Activated gamma-delta T cell treated with anti-CD3 and anti-CD28 coated beads, Interleukin-2, amount 50 U/mL, for 16 hours (primary cell): ENCODE measurements around the gene APOL3.
A peak's percentile ranks its signal among the peaks of the same experiment; 100 is the strongest.
"Not testable (repeated sequence)": the region's sequence is repeated elsewhere in the genome, so short reads cannot be mapped to it uniquely, and the experiment has no call there.

Experiments used
- DNase-seq: peaks from one replicate; pipeline ENCODE4 v3.0.0-alpha.2; 2020; ENCODE audit warnings: low read depth

The APOL3 gene

GRCh38 chr22:36193171-36193570 lies 32.6 kb upstream of the APOL3 start:
- no peak for DNase-seq

GRCh38 chr22:36192542-36192941 lies 32.0 kb upstream of the APOL3 start:
- DNase-seq: no peak

- DNase-seq: no peak
These were observed 30.7 kb upstream of the APOL3 start for GRCh38 chr22:36191106-36191836.

GRCh38 chr22:36187862-36188261 lies 27.3 kb upstream of the APOL3 start:
- not testable (repeated sequence) for DNase-seq

DNA sequence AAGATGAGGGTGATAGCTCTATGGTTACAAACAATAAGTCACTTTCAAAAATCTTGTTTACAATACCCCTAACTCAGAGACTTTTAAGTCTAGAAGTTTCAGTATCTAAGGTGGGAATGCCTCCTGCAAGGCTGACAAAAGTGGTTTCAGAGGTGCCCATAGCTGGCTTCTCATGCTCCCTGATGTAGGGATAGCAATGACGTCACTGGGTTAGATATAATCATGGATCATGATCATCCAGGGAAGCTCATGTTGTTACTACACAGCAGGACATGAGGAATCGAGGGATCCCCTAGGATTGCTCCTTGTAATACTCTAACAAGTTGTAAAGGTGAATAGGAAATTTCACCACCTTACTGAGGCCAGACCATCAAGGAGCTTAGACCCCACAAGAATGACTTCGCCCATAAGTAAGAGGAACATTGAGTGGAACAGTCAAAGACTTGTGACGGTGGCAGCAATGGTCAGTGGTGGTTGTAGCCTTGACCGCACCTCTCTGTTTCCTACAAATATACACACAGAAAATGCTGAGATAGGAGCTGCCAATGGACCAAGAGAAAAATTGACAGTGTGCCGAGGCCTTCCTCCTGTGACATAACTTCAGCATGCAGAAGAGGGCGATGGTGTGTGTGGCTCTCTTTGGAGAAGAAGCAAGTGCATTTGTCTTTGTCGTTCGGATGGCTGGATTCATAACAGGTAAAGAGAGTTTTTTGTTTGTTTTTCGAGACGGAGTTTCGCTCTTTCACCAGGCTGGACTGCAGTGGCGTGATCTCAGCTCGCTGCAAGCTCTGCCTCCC lies 25.5 kb upstream of the APOL3 start:
- no peak for DNase-seq

GRCh38 chr22:36184433-36185025 lies 24.0 kb upstream of the APOL3 start:
- no peak for DNase-seq

GRCh38 chr22:36183446-36183845 lies 22.9 kb upstream of the APOL3 start:
- no peak for DNase-seq

DNA sequence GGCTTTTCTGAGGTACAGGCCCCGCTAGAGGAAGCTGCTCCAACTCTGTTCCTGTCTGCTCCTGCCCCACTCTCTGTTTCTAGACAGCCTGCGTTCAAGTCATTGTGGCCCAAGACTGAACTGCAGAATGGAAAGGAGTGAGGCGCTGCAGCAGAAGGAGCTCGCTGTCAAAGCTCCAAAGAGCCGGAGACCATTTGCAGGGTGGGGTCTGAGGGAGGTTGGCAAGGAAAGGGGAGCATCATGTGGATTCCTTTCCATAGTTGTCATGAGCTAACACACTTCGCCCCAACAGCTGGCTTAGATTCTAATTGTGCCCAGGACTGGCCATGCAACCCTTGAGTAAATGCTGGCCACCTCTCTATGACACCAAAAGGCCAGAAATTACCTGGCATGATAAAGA lies 22.3 kb upstream of the APOL3 start:
- DNase-seq: no peak

GRCh38 chr22:36182056-36182455 lies 21.5 kb upstream of the APOL3 start:
- no peak for DNase-seq

DNA sequence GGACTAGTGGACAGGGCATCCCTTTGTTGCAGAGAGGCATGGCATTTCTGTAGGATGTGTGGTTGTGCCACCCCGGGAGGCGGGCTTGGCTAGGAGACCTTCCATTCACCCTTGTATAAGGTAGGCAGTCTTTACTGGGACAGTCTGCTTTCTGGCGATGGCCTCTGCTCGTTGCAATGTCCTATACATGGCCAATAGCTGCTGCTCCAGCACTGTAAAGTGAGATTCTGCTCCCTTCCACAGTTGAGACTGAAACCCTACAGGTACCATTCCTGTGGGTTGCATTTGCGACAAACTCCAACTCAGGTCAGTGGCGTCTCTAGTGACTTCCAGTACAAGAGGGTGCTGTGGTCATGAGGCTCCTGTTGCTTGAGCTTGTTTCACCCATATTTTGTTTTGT lies 20.4 kb upstream of the APOL3 start:
- DNase-seq: no peak

DNA sequence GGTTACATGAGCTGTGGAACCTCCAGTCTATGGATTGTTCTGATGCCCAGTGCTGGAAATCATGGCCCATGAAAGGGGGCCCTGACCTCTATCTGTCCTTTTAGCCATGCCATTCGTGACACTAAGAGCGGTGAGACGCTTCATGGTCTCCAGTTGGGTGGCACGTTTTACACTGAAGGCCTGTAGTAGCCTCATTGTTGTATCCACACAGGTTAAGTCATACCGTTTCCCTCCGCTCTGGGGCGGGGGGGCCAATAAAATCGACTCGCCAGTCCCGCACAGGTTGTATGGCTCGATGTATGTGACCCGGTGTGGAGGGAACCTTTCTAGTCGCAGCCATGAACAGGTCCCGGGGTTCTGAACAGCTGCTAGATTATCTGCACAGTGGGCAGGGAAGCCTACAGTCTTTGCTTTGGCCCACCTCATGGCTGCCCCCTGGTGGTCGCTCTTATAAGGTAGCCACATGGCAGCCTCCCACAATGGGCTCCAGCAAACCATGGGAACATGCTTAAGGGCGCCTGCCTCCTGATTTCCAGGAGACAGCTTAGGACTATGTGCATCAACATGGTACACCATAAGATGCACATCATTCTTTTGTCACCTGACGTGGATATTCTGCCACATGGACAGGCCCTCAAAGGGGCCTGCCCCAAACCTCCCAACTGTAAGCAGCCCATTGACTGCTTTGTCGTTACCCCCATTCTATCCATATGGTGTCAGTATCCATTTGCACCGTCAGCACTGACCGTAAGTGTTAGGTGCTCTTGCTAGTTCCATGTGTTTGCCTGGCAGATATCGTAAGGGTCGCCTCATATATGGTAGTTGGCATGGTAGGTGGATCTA lies 19.7 kb upstream of the APOL3 start:
- DNase-seq: peak; percentile 84

DNA sequence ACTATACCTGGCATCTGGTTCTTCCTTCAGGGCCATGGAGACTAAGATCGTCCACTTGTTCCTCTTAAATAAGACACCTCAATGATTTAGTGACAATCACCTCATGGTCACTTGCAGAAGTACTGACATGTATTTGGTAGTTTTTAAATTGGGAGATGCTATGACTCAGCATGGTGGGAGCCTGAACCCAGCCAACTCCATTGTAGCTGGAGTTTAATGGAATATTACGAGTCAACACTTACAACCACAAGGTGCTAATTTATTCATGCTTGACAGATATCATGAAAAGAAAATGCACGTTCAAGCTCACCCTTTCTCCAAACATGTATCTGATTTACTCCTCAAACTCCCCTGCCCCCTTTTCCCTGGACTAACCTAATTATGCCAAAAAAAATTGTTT lies 16.6 kb upstream of the APOL3 start:
- no peak for DNase-seq

GRCh38 chr22:36175892-36176291 lies 15.3 kb upstream of the APOL3 start:
- no peak for DNase-seq

GRCh38 chr22:36171941-36172340 lies 11.4 kb upstream of the APOL3 start:
- DNase-seq: no peak

DNA sequence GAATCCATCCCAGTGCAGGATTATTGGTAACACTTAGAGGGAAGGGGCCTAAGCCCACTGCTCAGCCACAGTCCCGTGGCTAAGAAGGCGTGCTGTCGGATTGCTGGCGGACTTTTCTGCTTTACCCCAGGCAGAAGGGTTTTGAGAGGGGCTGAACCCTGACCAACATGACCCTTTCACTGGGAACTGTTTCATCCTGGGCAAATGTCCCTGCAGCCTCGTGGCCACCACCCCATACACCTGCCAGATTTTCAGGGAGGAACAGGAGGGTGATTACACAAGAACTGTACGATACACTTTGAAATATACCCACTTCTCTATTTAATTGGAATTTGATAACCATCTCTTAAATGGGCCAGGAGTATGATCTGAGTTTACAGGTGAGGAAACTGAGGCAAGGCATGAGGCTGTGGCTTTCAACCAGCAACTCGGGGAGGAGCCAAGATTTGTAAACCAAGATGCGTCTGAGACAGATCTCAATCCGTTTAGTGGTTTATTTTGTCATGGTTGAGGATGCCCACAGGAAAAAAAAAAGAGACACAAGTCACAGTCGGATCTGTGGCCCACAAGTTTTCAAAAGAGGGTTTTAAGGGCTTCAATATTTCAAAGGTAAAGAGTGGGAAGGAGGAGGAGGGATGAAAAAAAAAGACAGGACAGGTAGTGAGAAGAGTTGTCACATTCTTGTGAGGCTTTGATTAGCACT lies 6.1 kb upstream of the APOL3 start:
- no peak for DNase-seq

DNA sequence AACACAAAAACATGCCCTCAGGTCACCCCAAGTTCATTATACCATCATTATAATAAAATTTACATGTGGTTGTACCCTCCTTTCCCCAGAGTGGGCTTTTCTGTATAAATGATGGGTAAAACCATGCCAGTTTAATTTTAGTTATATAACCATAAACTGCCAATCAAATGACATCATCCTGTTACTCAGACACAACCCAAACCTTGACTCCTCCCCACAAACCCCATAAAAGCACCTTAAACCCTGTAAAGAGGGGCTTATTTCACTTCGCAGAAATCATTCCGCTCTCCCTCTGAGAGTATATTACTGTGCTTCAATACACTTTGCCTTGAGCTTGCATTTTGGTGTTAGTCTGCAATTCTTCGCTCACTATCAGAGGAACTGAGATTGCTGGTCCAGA lies 5.5 kb upstream of the APOL3 start:
- no peak for DNase-seq

- DNase-seq: no peak
These were observed 4.6 kb upstream of the APOL3 start for GRCh38 chr22:36165141-36165540.

DNA sequence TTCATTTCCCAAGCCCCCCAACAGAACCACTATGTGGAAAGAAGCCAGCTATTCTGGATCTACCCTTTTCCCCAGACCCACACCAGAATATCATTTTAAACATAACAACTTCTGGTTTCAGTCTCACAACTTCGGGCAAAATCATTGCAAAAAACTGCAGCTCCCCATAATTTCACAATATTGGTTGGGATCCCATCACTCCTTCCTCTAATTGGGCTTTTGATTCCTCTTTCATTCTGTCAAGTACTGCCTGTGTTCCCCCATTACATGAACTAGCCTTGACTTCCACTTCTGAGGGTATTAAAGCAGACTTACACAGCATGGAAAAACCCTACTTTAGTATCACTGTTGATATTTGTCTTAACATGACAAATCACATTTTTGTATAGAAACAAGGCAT lies 4.1 kb upstream of the APOL3 start:
- no peak for DNase-seq

- no peak for DNase-seq
These were observed 2.9 kb upstream of the APOL3 start for GRCh38 chr22:36163497-36163896.

DNA sequence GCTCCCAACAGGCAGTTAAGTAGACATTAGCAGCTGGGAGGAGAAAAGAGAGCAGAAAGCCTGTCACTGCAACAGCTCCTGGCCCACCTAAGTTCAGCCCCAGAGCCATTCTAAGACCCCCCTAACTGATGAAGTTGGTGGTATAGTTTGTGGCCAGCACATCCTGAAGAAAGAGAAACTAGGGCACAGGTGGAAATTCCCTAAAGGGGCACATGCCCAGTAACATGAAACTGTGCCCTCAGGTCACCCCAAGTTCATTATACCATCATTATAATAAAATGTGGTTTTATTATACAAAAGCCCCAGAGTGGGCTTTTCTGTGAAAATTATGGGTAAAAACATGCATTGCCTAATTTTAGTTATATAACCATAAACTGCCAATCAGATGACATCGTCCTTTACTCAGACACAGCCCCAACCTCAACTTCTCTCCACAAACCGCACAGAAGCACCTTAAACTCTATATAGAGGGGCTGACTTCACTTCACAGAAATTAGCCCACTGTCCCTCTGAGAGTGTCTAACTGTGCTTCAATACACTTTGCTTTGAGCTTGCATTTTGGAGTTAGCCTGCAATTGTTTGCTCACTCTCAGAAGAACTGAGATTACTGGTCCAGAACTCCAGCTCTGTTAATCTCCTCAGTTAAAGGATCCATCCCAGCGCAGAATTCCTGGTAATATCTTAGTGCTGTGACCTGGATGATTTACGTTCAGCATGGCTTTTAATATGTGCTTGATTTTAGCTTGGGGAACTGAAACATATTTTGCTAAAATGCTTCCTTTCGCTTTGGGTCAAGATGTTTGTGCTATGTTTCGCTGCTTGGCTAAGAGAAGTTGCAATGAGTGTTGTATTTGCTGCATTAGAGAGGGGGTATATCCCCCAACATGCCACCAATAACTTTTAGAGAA lies 1.8 kb upstream of the APOL3 start:
- DNase-seq: peak; percentile 39

- DNase-seq: not testable (repeated sequence)
These were observed 1.2 kb upstream of the APOL3 start for GRCh38 chr22:36161793-36162126.
